Mucosa of rectum (tissue), 2 donors: ENCODE measurements around the gene ACLY.
"Not testable (repeated sequence)": the region's sequence is repeated elsewhere in the genome, so short reads cannot be mapped to it uniquely, and the experiment has no call there.

Source experiments
- H3K27ac ChIP-seq, 2 donors: one replicate each; pipeline ENCODE4 v1.7.0; 2013; ENCODE audit warnings: inconsistent platforms in 2 of 2, low read depth in 2 of 2, low read length in 2 of 2
- H3K27me3 ChIP-seq, 2 donors: one replicate each; pipeline ENCODE4 v1.7.0; 2013; ENCODE audit warnings: low read length in 2 of 2; ENCODE audit not compliant: control insufficient read depth in 2 of 2, insufficient read depth in 2 of 2
- H3K36me3 ChIP-seq, 2 donors: one replicate each; pipeline ENCODE4 v1.7.0; 2013; ENCODE audit warnings: low read length in 2 of 2; ENCODE audit not compliant: control insufficient read depth in 2 of 2, insufficient read depth in 2 of 2
- H3K4me1 ChIP-seq, 2 donors: one replicate each; pipeline ENCODE4 v1.7.0; 2013; ENCODE audit warnings: low read length in 2 of 2, mild to moderate bottlenecking in 1 of 2; ENCODE audit not compliant: control insufficient read depth in 2 of 2, insufficient read depth in 2 of 2
- H3K4me3 ChIP-seq, 2 donors: one replicate each; pipeline ENCODE4 v1.7.0; 2013; ENCODE audit warnings: low read length in 2 of 2
- H3K9ac ChIP-seq, 2 donors: one replicate each; pipeline ENCODE4 v1.7.0; 2013; ENCODE audit warnings: low read length in 2 of 2, low read depth in 1 of 2, mild to moderate bottlenecking in 1 of 2
- H3K9me3 ChIP-seq, 2 donors: one replicate each; pipeline ENCODE4 v1.7.0; 2013; ENCODE audit warnings: low read length in 2 of 2; ENCODE audit not compliant: control insufficient read depth in 2 of 2
- donor health status: healthy.
- donor health status: Normal muscosa, but diverticular disease.

The ACLY gene

DNA sequence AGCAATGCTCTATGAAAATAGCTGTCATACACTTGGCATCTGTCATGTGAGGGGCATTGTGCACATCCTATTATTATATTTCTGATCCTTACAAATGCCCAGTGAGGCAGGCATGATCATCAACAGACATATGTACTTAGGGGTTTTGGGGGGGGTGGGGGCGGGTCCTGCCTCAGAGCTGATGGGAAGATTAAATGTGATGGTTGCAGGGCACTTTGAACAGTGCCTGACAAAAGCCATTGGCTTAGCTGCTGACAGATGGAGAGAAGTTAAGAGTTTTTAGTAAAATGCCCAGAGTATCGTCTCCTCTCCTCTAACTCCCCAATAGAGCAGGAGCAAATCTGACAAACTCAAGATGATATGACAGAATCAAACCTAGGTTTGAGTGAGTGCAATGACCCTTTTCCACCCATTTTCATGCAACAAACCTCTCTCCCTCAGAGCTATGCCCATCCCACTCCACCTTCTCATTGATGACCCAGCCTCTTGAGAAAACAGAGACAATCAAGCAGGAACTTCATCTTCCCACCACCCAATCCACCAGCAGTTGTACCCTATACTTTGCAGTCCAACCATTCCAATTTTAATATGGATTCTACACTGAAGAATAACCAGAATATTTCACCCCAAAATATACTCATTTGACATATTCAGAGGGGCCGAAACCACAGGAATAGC is 58.4 kb downstream of the ACLY start:
- Histone ChIP-seq H3K27ac (no peak overlapping the region), H3K9me3 (no peaks in the 10 kb centered on the region), H3K27me3 (no peaks in the 10 kb centered on the region), H3K9ac (no peak overlapping the region), H3K4me3 (no peak overlapping the region), H3K36me3 (no peaks in the 10 kb centered on the region), H3K4me1 (peaks cover 12 to 14% of the 10 kb centered on the region in 2 donors)

DNA sequence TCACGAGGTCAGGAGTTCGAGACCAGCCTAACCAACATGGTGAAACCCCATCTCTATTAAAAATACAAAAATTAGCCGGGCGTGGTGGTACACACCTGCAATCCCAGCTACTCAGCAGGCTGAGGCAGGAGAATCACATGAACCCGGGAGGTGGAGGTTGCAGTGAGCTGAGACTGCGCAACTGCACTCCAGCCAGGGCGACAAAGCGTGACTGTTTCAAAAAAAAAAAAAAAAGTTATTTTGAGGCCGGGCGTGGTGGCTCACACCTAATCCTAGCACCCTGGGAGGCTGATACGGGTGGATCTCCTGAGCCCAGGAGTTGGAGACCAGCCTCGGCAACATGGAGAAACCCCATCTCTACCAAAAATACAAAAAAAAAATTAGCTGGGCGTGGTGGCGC is 67.4 kb downstream of the ACLY start:
- H3K36me3 ChIP-seq, result peaks cover 13 to 21% of the 10 kb centered on the region in 2 donors
- not testable (repeated sequence) for H3K9ac ChIP-seq, H3K4me1 ChIP-seq, H3K4me3 ChIP-seq, H3K9me3 ChIP-seq, H3K27ac ChIP-seq, H3K27me3 ChIP-seq

DNA sequence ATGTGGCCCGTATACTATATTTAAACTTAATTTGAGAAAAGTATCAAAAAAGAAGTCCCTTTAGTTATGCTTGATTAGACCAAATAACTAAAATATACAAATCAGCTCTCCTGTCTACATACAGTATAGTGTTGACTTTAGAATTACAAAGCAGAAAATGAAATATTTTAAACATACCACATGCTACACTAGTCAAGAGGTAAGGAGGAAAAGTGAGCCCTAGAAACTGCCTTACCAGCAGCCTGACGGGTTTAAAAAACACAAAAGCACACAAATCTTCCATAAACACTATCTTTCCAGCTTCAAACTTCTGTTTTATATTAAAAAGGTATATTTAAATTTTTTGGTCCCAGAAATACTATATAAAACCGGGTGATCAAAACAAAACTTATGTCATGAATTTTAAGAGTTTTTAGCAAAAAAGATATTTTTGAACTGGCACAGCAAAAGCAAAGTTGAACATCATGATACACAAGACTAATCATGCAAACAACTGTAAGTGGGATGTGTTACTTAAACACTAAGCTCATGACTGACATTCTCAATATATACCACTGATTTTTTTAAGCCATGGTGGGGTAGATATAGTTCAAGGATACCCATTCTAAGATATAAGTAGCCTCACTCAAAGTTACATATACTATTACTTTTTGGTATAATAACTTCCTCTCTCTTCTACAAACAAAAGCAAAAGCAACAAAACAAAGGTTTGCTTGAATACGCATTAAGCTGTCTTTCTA is 69.3 kb downstream of the ACLY start:
- Histone ChIP-seq H3K27ac (no peak overlapping the region), H3K36me3 (peaks cover 10 to 15% of the 10 kb centered on the region in 2 donors), H3K4me1 (no peaks in the 10 kb centered on the region), H3K4me3 (no peak overlapping the region), H3K9me3 (no peaks in the 10 kb centered on the region), H3K27me3 (no peaks in the 10 kb centered on the region), H3K9ac (no peak overlapping the region)

DNA sequence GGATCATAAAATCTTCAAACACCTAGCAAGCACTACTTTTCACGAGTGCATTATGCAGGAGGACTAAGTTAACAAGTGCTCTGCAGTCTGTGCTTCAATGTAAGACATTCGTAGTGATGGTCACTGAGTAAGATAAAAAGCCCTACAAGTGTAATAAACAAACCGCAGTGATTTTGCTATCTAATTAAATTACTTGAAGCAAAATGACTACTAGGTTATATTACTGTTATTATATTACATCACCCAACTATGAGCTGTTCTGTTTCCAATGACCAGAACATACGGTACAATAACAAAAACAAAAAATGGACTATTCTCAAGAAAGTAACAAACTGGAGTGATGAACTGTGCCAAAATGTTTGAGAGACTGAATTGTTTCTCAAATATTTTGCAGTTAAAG is 70.0 kb downstream of the ACLY start:
- Histone ChIP-seq H3K27ac (no peak overlapping the region), H3K36me3 (peaks cover 5 to 9% of the 10 kb centered on the region in 2 donors), H3K4me3 (no peak overlapping the region)

DNA sequence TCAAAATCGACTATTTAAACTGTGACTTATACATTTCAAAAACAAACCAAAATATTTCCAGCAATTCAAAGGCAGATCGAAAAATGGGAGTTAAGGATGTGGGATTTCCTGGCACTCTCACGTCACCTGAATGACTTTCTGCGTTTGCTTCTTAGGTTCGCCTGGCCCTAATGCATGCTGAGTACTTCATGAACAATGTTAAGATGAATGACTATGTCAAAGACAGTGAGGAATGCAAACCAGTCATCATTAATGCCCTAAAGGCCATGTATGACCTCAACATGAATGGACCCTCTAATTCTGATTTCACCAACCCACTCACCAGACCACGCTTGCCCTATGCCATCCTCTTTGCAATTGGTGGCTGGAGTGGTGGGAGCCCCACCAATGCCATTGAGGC is 73.8 kb downstream of the ACLY start:
- no peak overlapping the region for H3K4me3 ChIP-seq
- H3K27me3 ChIP-seq, result no peaks in the 10 kb centered on the region
- H3K9ac ChIP-seq, result no peak overlapping the region
- no peaks in the 10 kb centered on the region for H3K9me3 ChIP-seq
- no peak overlapping the region for H3K27ac ChIP-seq
- H3K4me1 ChIP-seq, result no peaks in the 10 kb centered on the region
- no peaks in the 10 kb centered on the region for H3K36me3 ChIP-seq

More for the DNA sequence above, 70.0 kb downstream of the ACLY start:
- H3K9me3 ChIP-seq, result no peaks in the 10 kb centered on the region
- no peak overlapping the region for H3K9ac ChIP-seq
- no peaks in the 10 kb centered on the region for H3K4me1 ChIP-seq
- H3K27me3 ChIP-seq, result no peaks in the 10 kb centered on the region

DNA sequence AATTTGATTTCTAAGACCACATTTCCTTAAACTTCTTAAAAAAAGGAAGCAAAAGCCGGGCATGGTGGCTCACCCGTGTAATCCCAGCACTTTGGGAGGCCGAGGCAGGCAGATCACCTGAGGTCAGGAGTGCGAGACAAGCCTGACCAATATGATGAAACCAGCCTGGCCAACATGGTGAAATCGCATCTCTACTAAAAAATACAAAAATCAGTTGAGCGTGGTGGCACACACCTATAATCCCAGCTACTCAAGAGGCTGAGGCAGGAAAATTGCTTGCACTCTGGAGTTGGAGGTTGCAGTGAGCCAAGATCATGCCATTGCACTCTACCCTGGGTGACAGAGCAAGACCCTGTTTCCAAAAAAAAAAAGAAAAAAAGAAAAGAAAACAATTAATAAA is 78.0 kb downstream of the ACLY start:
- H3K27ac ChIP-seq, H3K36me3 ChIP-seq, H3K9ac ChIP-seq, H3K9me3 ChIP-seq, H3K4me1 ChIP-seq, H3K4me3 ChIP-seq, H3K27me3 ChIP-seq: not testable (repeated sequence)

DNA sequence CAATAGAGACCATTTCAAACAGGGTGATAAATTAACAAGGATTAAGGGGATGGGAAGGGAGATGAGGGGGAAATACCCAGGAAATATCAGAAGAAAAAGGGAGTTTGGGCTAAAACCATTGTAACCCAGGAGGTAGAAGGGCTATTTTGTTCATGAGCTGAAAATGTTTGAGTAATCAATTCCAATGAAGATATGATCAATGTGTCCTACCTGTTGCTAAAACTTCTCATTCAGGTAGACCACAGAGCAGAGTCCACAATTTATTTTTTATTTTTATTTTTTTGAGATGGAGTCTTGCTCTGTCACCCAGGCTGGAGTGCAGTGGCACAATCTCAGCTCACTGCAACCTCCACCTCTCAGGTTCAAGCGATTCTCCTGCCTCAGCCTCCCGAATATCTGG is 79.3 kb downstream of the ACLY start:
- H3K36me3 ChIP-seq, H3K4me1 ChIP-seq, H3K9ac ChIP-seq, H3K9me3 ChIP-seq, H3K27me3 ChIP-seq, H3K4me3 ChIP-seq, H3K27ac ChIP-seq: not testable (repeated sequence)

DNA sequence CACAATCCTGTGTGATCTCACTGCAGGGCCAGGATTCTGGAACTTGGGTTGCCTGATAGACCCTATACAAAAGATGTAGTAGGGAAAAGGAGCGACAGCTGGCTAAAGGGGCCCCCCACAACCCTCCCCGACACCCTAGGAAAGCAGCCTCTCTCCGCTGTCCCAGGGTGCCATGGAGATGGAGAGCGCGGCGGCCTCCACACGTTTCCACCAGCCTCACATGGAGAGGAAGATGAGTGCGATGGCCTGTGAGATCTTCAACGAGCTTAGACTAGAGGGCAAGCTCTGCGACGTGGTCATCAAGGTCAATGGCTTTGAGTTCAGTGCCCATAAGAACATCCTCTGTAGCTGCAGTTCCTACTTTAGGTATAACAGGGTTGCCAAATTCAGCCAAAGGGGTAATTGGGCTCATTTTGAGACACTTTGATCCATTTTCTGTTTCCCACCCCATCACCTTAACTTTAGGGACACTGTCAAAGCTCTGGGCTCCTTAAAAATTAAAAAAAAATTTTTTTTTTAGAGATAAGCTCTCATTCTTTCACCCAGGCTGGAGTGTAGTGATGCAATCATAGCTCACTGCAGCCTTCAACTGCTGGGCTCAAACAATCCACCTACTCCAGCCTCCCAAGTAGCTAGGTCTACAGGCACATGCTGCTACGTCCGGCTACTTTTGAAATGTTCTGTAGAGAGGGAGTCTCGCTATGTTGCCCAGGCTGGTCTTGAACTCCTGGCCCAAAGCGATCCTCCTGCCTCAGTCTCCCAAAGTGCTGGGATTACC is 80.8 kb downstream of the ACLY start, which contains the start of gene KLHL10:
Gene KLHL10, plus strand, starts transcription at position 65 of the 778 bp plus-strand sequence. Its CDS starts 108 bp downstream, at position 173.
- Histone ChIP-seq H3K4me3 (peak within 1 kb of the TSS; percentile 65 to 79), H3K4me1 (peaks cover 3 to 7% of the 10 kb centered on the region in 2 donors), H3K9me3 (no peaks in the 10 kb centered on the region), H3K27ac (no peak within 1 kb of the TSS), H3K36me3 (no peaks in the 10 kb centered on the region), H3K9ac (peak within 1 kb of the TSS; percentile 34 to 68), H3K27me3 (no peaks in the 10 kb centered on the region)

DNA sequence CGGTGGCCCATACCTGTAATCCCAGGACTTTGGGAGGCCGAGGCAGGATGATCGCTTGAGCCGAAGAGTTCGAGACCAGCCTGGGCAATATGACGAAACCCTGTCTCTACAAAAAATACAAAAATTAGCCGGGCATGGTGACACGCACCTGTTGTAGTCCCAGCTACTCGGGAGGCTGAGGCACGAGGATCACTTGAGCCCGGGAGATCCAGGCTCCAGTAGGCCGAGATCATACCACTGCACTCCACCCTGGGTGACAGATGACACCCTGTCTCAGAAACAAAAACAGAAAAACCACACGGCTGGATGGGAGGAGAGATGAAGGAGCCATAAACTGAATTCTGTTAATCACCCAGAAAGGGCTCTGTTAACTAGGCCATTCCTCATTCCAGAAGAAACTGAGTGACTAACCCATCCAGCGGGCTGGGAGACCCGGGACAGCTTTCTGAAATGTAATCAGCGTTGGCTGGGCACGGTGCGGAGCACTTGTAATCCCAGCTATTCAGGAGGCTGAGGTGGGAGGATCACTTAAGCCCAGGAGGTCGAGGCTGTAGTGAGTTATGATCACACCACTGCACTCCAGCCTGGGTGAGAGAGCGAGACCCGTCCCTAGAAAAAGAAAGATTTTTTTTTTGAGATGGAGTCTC is 82.1 kb downstream of the ACLY start:
- Histone ChIP-seq H3K27me3 (no peaks in the 10 kb centered on the region), H3K27ac (no peak overlapping the region), H3K9me3 (no peaks in the 10 kb centered on the region), H3K9ac (peak overlapping the region; percentile 34 to 68), H3K36me3 (no peaks in the 10 kb centered on the region), H3K4me1 (peaks cover 3 to 7% of the 10 kb centered on the region in 2 donors), H3K4me3 (peak overlapping the region; percentile 65 to 79)
